Tibial artery (tissue), 4 donors: ENCODE data around the gene ZNF20.
A peak's percentile ranks its signal among the peaks of the same experiment; 100 is the strongest.

Experiments used
- DNase-seq, 2 donors: peaks; one replicate each; pipeline ENCODE4 v3.0.0-alpha.2; 2019
- H3K27ac ChIP-seq, 2 donors: fragments of 200-600 bp; sonication (generic) in 1 of 2; 1 replicate in 1 of 2; 2 replicates in 1 of 2; pipeline ENCODE4 v1.5.1; 2018 to 2019; ENCODE audit warnings: mild to moderate bottlenecking in 1 of 2
- H3K27me3 ChIP-seq, 2 donors: fragments of 200-600 bp; sonication (generic) in 1 of 2; one replicate each; pipeline versions ENCODE4 v1.5.1 to v1.6.0; 2016 to 2019
- H3K36me3 ChIP-seq, 3 donors: fragments of 200-600 bp; sonication (generic) in 2 of 3; one replicate each; pipeline ENCODE4 v1.5.1; 2016 to 2019; ENCODE audit warnings: mild to moderate bottlenecking in 2 of 3
- H3K4me1 ChIP-seq, 4 donors: fragments of 200-600 bp; sonication (generic) in 2 of 4; 1 replicate in 3 of 4; 2 replicates in 1 of 4; pipeline ENCODE4 v1.5.1; 2016 to 2019
- H3K4me3 ChIP-seq, 2 donors: fragments of 200-600 bp; sonication (generic) in 1 of 2; 1 replicate in 1 of 2; 2 replicates in 1 of 2; pipeline ENCODE4 v1.5.1; 2018 to 2019; ENCODE audit warnings: mild to moderate bottlenecking in 2 of 2
- H3K9me3 ChIP-seq, 3 donors: fragments of 200-600 bp; sonication (generic) in 1 of 3; one replicate each; pipeline ENCODE4 v1.5.1; 2016 to 2019
- CTCF ChIP-seq, 2 experiments: fragments of 200-600 bp in 1 of 2; fragments of 450-650 bp in 1 of 2; IDR thresholded peaks; one replicate each; pipeline ENCODE4 v1.5.1; 2017 to 2019; ENCODE audit warnings: antibody characterized with exemption in 2 of 2, mild to moderate bottlenecking in 1 of 2, moderate library complexity in 1 of 2
- intact Hi-C: fragments of 100-400 bp; cut with DNase I; formaldehyde crosslinking; loops from one replicate; pipeline ENCODE4 v1.15.0; 2023; ENCODE audit warnings: low total_unique reads

Gene ZNF20

GRCh38 chr19:12137221-12137940, 2.8 kb downstream of the ZNF20 start:
- TF ChIP-seq CTCF (IDR thresholded peaks at IDR 0.05): no peak
- Histone ChIP-seq H3K36me3 (peaks cover 41 to 55% (median 47%) of the 10 kb centered on the region in 3 donors), H3K4me3 (no peak overlapping the region), H3K27me3 (no peaks in the 10 kb centered on the region), H3K27ac (no peak overlapping the region), H3K9me3 (peaks cover 3 to 24% (median 16%) of the 10 kb centered on the region in 3 donors), H3K4me1 (peaks cover 0 to 24% (median 15%) of the 10 kb centered on the region in 4 donors)
- intact Hi-C loops: loop anchor here (5.0 kb wide), 1 partner anchor 45 kb away; no protein-coding TSS in a partner anchor
- DNase-seq: no peak

- Histone ChIP-seq H3K27ac (no peak overlapping the region), H3K27me3 (no peaks in the 10 kb centered on the region), H3K36me3 (peaks cover 56 to 62% (median 59%) of the 10 kb centered on the region in 3 donors), H3K4me3 (no peak overlapping the region), H3K9me3 (peaks cover 3 to 57% (median 29%) of the 10 kb centered on the region in 3 donors), H3K4me1 (no peaks in the 10 kb centered on the region)
- intact Hi-C loops: no loop called here
- no peak for TF ChIP-seq CTCF (IDR thresholded peaks at IDR 0.05)
- DNase-seq: no peak
These were observed 7.1 kb downstream of the ZNF20 start for GRCh38 chr19:12133069-12133468.

- Histone ChIP-seq H3K27ac (no peak overlapping the region), H3K9me3 (peaks cover 0 to 29% (median 6%) of the 10 kb centered on the region in 3 donors), H3K4me1 (no peaks in the 10 kb centered on the region), H3K4me3 (no peak overlapping the region), H3K36me3 (peaks cover under 1 to 9% (median 5%) of the 10 kb centered on the region in 3 donors), H3K27me3 (no peaks in the 10 kb centered on the region)
- no peak for DNase-seq
- intact Hi-C loops: no loop called here
- TF ChIP-seq CTCF (IDR thresholded peaks at IDR 0.05): peak; percentile 37 to 39
These were observed 13.4 kb downstream of the ZNF20 start for GRCh38 chr19:12126707-12127106.

DNA sequence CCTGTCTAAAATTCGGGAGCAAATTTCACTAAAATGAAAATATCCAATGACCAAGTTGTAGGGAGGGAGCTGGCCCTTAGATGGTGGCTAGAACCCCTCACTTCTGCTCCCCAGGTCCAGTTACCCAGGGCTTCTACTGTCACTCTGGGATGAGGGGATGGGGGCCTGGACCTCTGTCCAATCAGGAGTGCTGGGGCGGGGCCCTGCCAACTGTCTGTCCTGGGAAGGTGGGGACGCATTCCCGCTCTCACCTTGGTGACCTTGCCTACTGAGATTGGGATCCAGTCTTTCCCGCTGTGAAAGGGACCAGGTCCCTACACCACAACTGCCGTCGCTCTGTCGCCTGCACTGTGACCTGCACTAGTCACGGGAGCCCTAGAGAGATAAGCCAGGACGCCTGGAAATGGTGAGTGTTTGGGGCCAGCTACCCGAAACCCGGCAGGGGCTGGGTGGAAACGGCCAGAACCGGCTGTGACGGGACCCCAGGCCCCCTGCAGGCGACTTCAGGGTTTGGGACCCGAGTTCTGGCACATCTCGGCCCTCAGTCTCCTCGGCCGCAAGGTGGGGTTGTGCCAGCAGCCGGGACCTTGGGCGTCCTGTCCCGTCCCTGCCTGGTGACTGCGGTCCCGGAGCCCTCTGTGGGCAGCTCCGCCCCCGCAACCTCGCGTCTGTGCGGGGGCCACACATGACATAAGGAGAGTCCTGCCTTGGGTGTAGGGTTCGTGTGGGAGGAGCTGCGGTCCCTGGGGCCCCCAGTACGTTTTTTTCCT, 22.8 kb downstream of the ZNF20 start:
- DNase-seq: no peak
- intact Hi-C loops: no loop called here
- Histone ChIP-seq H3K4me3 (no peak overlapping the region), H3K9me3 (peaks cover 0 to 29% (median 6%) of the 10 kb centered on the region in 3 donors), H3K27ac (no peak overlapping the region), H3K27me3 (no peaks in the 10 kb centered on the region), H3K4me1 (no peaks in the 10 kb centered on the region), H3K36me3 (peaks cover 5 to 17% (median 14%) of the 10 kb centered on the region in 3 donors)
- TF ChIP-seq CTCF (IDR thresholded peaks at IDR 0.05): no peak

- intact Hi-C loops: no loop called here
- Histone ChIP-seq H3K27ac (no peak overlapping the region), H3K36me3 (peaks cover 32 to 57% (median 36%) of the 10 kb centered on the region in 3 donors), H3K9me3 (peaks cover 0 to 56% (median 14%) of the 10 kb centered on the region in 3 donors), H3K4me1 (no peaks in the 10 kb centered on the region), H3K4me3 (no peak overlapping the region), H3K27me3 (no peaks in the 10 kb centered on the region)
- no peak for DNase-seq
- TF ChIP-seq CTCF (IDR thresholded peaks at IDR 0.05): no peak
These were observed 27.0 kb downstream of the ZNF20 start for GRCh38 chr19:12113121-12113520.
